H1 (cell line): ENCODE results near the gene LANCL2. TPM values are rescaled to one million over a fixed set of nuclear protein-coding genes. Genes with fewer than 3 reads are reported as not detected.

Source experiments
- CTCF ChIA-PET: fragments of 300-600 bp; sonication (Branson Sonifier 250); formaldehyde crosslinking; loops from one replicate; lab custom pipeline; 2021; ENCODE audit not compliant: partially characterized antibody; lab: Charles Lee
- POLR2A ChIA-PET: fragments of 300-600 bp; sonication (Branson Sonifier 250); formaldehyde crosslinking; loops from one replicate; lab custom pipeline; 2021; ENCODE audit warnings: inconsistent platforms; ENCODE audit not compliant: partially characterized antibody; lab: Charles Lee
- DNase-seq, 2 experiments: peaks; one replicate each; pipeline versions ENCODE4 v3.0.0 to v3.0.0-alpha.2; 2010 to 2022; ENCODE audit warnings: low spot score in 2 of 2, low read depth in 1 of 2, mixed read lengths in 1 of 2
- FAIRE-seq: peaks from 2 replicates; lab custom pipeline; 2011; peaks lifted over from hg19 to GRCh38; lab: Jason Lieb, UNC
- H2AFZ ChIP-seq: 2 replicates; pipeline ENCODE4 v1.8.1; 2012; ENCODE audit warnings: low read length, inconsistent platforms
- H2AK5ac ChIP-seq: 2 replicates; pipeline ENCODE4 v1.6.1; 2013; ENCODE audit warnings: low read depth, low read length
- H2BK120ac ChIP-seq: replicated peaks from 2 replicates; pipeline ENCODE3; 2013; ENCODE audit warnings: low read depth, low read length, inconsistent platforms
- H2BK12ac ChIP-seq: 2 replicates; pipeline ENCODE4 v1.6.1; 2013; ENCODE audit warnings: low read depth, low read length
- H2BK15ac ChIP-seq: 2 replicates; pipeline ENCODE4 v1.6.1; 2013; ENCODE audit warnings: low read length
- H2BK20ac ChIP-seq: 2 replicates; pipeline ENCODE4 v1.6.1; 2013; ENCODE audit warnings: low read length
- H2BK5ac ChIP-seq: 2 replicates; pipeline ENCODE4 v1.6.1; 2013; ENCODE audit warnings: low read depth, low read length
- H3K14ac ChIP-seq: 2 replicates; pipeline ENCODE4 v1.6.1; 2013; ENCODE audit warnings: inconsistent platforms; ENCODE audit not compliant: insufficient read length
- H3K18ac ChIP-seq: 2 replicates; pipeline ENCODE4 v1.6.1; 2013; ENCODE audit warnings: low read length; ENCODE audit errors: extremely low read depth
- H3K23ac ChIP-seq: 2 replicates; pipeline ENCODE4 v1.6.1; 2013; ENCODE audit warnings: inconsistent platforms; ENCODE audit not compliant: insufficient read length
- H3K23me2 ChIP-seq: 2 replicates; pipeline ENCODE4 v1.6.1; 2013; ENCODE audit warnings: low read depth, low read length
- H3K27ac ChIP-seq: 2 replicates; pipeline ENCODE4 v1.6.1; 2011; ENCODE audit warnings: low read depth, low read length, inconsistent platforms
- H3K27me3 ChIP-seq, 4 experiments: replicated peaks in 1 of 4; 1 replicate in 1 of 4; 2 replicates in 3 of 4; pipeline versions ENCODE4 v1.6.1 to v1.8.1; 2011 to 2013; ENCODE audit warnings: low read length in 3 of 4, mild to moderate bottlenecking in 3 of 4, inconsistent platforms in 2 of 4, mixed read lengths in 2 of 4, moderate library complexity in 1 of 4; ENCODE audit not compliant: control insufficient read depth in 3 of 4, insufficient read depth in 3 of 4; ENCODE audit errors: extremely low read depth in 1 of 4
- H3K36me3 ChIP-seq, 4 experiments: 2 replicates each; pipeline versions ENCODE4 v1.6.1 to v1.8.1; 2011 to 2013; ENCODE audit warnings: mild to moderate bottlenecking in 4 of 4, low read length in 3 of 4, moderate library complexity in 2 of 4, control low read depth in 1 of 4, inconsistent platforms in 1 of 4; ENCODE audit not compliant: insufficient read depth in 4 of 4, control insufficient read depth in 2 of 4
- H3K4ac ChIP-seq: replicated peaks from 2 replicates; pipeline ENCODE3; 2013; ENCODE audit warnings: low read length, low read depth, mixed read lengths, inconsistent platforms; ENCODE audit not compliant: insufficient read length
- H3K4me1 ChIP-seq, 4 experiments: replicated peaks in 1 of 4; 1 replicate in 1 of 4; 2 replicates in 3 of 4; pipeline versions ENCODE4 v1.6.1 to v1.8.1; 2011 to 2013; ENCODE audit warnings: low read length in 3 of 4, inconsistent platforms in 2 of 4, mixed read lengths in 1 of 4; ENCODE audit not compliant: insufficient read depth in 4 of 4, control insufficient read depth in 3 of 4
- H3K4me2 ChIP-seq, 2 experiments: 2 replicates each; pipeline versions ENCODE4 v1.6.1 to v1.8.1; 2011 to 2013; ENCODE audit warnings: low read depth in 2 of 2, low read length in 2 of 2, control low read depth in 1 of 2, inconsistent platforms in 1 of 2, mild to moderate bottlenecking in 1 of 2; ENCODE audit not compliant: insufficient read depth in 1 of 2
- H3K4me3 ChIP-seq, 4 experiments: fragments of 200-600, 300-600 bp in 1 of 4; sonication (generic), shearing (Covaris generic), sonication (Bioruptor Twin) in 1 of 4; 2 replicates each; pipeline versions ENCODE4 v1.5.1 to v1.8.1; 2011 to 2016; ENCODE audit warnings: low read length in 4 of 4, low read depth in 3 of 4, control low read depth in 2 of 4, inconsistent platforms in 2 of 4, mild to moderate bottlenecking in 2 of 4, mixed read lengths in 1 of 4, moderate library complexity in 1 of 4; ENCODE audit not compliant: insufficient read depth in 2 of 4; ENCODE audit errors: extremely low read depth in 1 of 4
- H3K56ac ChIP-seq: replicated peaks from 2 replicates; pipeline ENCODE3; 2013; ENCODE audit warnings: low read depth, mild to moderate bottlenecking, mixed read lengths, low read length, inconsistent platforms; ENCODE audit not compliant: insufficient read length
- H3K79me1 ChIP-seq: 2 replicates; pipeline ENCODE4 v1.6.1; 2013; ENCODE audit warnings: low read depth, low read length, control low read depth
- H3K79me2 ChIP-seq, 2 experiments: 2 replicates each; pipeline versions ENCODE4 v1.6.1 to v1.8.1; 2012 to 2013; ENCODE audit warnings: low read length in 2 of 2, mild to moderate bottlenecking in 2 of 2, inconsistent platforms in 1 of 2; ENCODE audit not compliant: insufficient read depth in 2 of 2, control insufficient read depth in 1 of 2
- H3K9ac ChIP-seq, 4 experiments: replicated peaks in 1 of 4; 1 replicate in 1 of 4; 2 replicates in 3 of 4; pipeline versions ENCODE4 v1.6.1 to v1.8.1; 2011 to 2013; ENCODE audit warnings: low read depth in 3 of 4, low read length in 3 of 4, control low read depth in 2 of 4, mild to moderate bottlenecking in 2 of 4, moderate library complexity in 2 of 4, inconsistent platforms in 1 of 4; ENCODE audit errors: extremely low read depth in 1 of 4
- H3K9me3 ChIP-seq, 2 experiments: 2 replicates each; pipeline versions ENCODE4 v1.6.1 to v1.8.1; 2012 to 2013; ENCODE audit warnings: mild to moderate bottlenecking in 2 of 2, moderate library complexity in 2 of 2, control low read depth in 1 of 2, inconsistent platforms in 1 of 2, low read depth in 1 of 2, low read length in 1 of 2, mixed read lengths in 1 of 2; ENCODE audit not compliant: insufficient read depth in 2 of 2
- H4K20me1 ChIP-seq, 2 experiments: replicated peaks in 1 of 2; 2 replicates each; pipeline versions ENCODE3 to v1.8.1; 2011 to 2013; ENCODE audit warnings: inconsistent platforms in 2 of 2, low read length in 2 of 2, mild to moderate bottlenecking in 1 of 2; ENCODE audit not compliant: insufficient read depth in 2 of 2, control insufficient read depth in 1 of 2
- H4K5ac ChIP-seq: 2 replicates; pipeline ENCODE4 v1.6.1; 2013; ENCODE audit warnings: low read length, low read depth, mixed read lengths, inconsistent platforms; ENCODE audit not compliant: insufficient read length
- H4K8ac ChIP-seq: 2 replicates; pipeline ENCODE4 v1.8.0; 2013; ENCODE audit warnings: mild to moderate bottlenecking, moderate library complexity, low read length, inconsistent platforms; ENCODE audit not compliant: insufficient read depth; ENCODE audit errors: extremely low read depth
- H4K91ac ChIP-seq: replicated peaks from 2 replicates; pipeline ENCODE3; 2013; ENCODE audit warnings: low read length, mixed read lengths, inconsistent platforms; ENCODE audit not compliant: insufficient read length
- CEBPB ChIP-seq: IDR thresholded peaks from 2 replicates; pipeline ENCODE4 v1.6.1; 2012; ENCODE audit warnings: low read depth, low read length
- CHD2 ChIP-seq: IDR thresholded peaks from 2 replicates; pipeline ENCODE4 v1.6.1; 2012; ENCODE audit warnings: low read length, improper control_type of control experiment
- KDM5A ChIP-seq: fragments of 200-600 bp; IDR thresholded peaks from 2 replicates; pipeline ENCODE4 v1.7.1; 2012; ENCODE audit warnings: mild to moderate bottlenecking, low read length, inconsistent platforms, mixed read lengths
- MAFK ChIP-seq: IDR thresholded peaks from 2 replicates; pipeline ENCODE4 v1.6.1; 2012; ENCODE audit warnings: low read depth, mild to moderate bottlenecking, improper control_type of control experiment, low read length
- NANOG ChIP-seq: IDR thresholded peaks from 2 replicates; pipeline ENCODE4 v1.6.1; 2011; ENCODE audit warnings: low read length, low read depth, mild to moderate bottlenecking, inconsistent platforms; ENCODE audit not compliant: insufficient read depth, poor library complexity, severe bottlenecking
- POLR2A ChIP-seq, 2 experiments: IDR thresholded peaks; 1 replicate in 1 of 2; 2 replicates in 1 of 2; pipeline ENCODE4 v1.6.1; 2011; ENCODE audit warnings: low read depth in 2 of 2, low read length in 2 of 2, mild to moderate bottlenecking in 2 of 2; ENCODE audit errors: control extremely low read depth in 1 of 2
- POLR2AphosphoS5 ChIP-seq: IDR thresholded peaks from 2 replicates; pipeline ENCODE4 v1.6.1; 2011; ENCODE audit warnings: low read depth, low read length
- RFX5 ChIP-seq: IDR thresholded peaks from 2 replicates; pipeline ENCODE4 v1.6.1; 2011; ENCODE audit warnings: low read depth, low read length, improper control_type of control experiment, borderline replicate concordance
- SIN3A ChIP-seq, 2 experiments: IDR thresholded peaks in 1 of 2; conservative IDR thresholded peaks in 1 of 2; 2 replicates each; pipeline ENCODE4 v1.6.1; 2011 to 2012; ENCODE audit warnings: low read length in 2 of 2, improper control_type of control experiment in 1 of 2, low read depth in 1 of 2, mild to moderate bottlenecking in 1 of 2
- SIRT6 ChIP-seq: IDR thresholded peaks from one replicate; pipeline ENCODE4 v1.7.1; 2012; ENCODE audit warnings: low read length, inconsistent platforms
- SP1 ChIP-seq: IDR thresholded peaks from 2 replicates; pipeline ENCODE4 v1.6.1; 2011; ENCODE audit warnings: low read depth, low read length
- TAF7 ChIP-seq: optimal IDR thresholded peaks from 2 replicates; pipeline ENCODE3; 2011; ENCODE audit warnings: low read depth, mild to moderate bottlenecking, inconsistent platforms, low read length, moderate library complexity, borderline replicate concordance
- YY1 ChIP-seq: IDR thresholded peaks from 2 replicates; pipeline ENCODE4 v1.6.1; 2011; ENCODE audit warnings: low read depth, mild to moderate bottlenecking, low read length
- WGBS, 2 experiments: shearing (Covaris generic) in 1 of 2; methylation state at CpG; one replicate each; pipeline versions ENCODE4 v1.1.6 to v1.1.7; 2013 to 2015; ENCODE audit warnings: low lambda C conversion rate in 2 of 2, mixed read lengths in 2 of 2, inconsistent platforms in 1 of 2, low coverage in 1 of 2, missing lambda C conversion rate in 1 of 2; ENCODE audit not compliant: insufficient replicate concordance in 2 of 2, insufficient coverage in 1 of 2, insufficient read length in 1 of 2; ENCODE audit errors: extremely low coverage in 1 of 2, missing lambda C conversion rate in 1 of 2; 5-methylcytosine and 5-hydroxymethylcytosine counted together
- polyA plus RNA-seq, 7 experiments: library from polyadenylated mRNA; depleted of rRNA in 3 of 7; stranded (reverse) in 5 of 7; unstranded in 2 of 7; fragments of >200 nt in 5 of 7; fragments of 200-250 nt in 2 of 7; gene quantifications; 1 replicate in 5 of 7; 2 replicates in 1 of 7; 4 replicates in 1 of 7; pipeline versions ENCODE4 v1.2.1 to v1.2.3, GENCODE V29; 2011 to 2013; ENCODE audit warnings: missing spikeins in 2 of 7, mixed read lengths in 2 of 7
- total RNA-seq: library from RNA; stranded (reverse); fragmentation: NEBNext Ultra II Directional; extraction: Animal tissue kit (Norgen Biotek cat#: 25700); gene quantifications from 2 replicates; pipeline ENCODE4 v1.2.1, GENCODE V29; 2021
- TF ChIP-seq, protein P1 (sequence below): IDR thresholded peaks from 2 replicates; pipeline ENCODE4 v1.6.1; 2012; ENCODE audit warnings: inconsistent platforms

Gene LANCL2
- total and polyA plus RNA-seq, 2 of the 8 experiments (the other 6 are each of a cell fraction or from before 2014, with no cell fraction given): 9.2 to 9.5 TPM

DNA sequence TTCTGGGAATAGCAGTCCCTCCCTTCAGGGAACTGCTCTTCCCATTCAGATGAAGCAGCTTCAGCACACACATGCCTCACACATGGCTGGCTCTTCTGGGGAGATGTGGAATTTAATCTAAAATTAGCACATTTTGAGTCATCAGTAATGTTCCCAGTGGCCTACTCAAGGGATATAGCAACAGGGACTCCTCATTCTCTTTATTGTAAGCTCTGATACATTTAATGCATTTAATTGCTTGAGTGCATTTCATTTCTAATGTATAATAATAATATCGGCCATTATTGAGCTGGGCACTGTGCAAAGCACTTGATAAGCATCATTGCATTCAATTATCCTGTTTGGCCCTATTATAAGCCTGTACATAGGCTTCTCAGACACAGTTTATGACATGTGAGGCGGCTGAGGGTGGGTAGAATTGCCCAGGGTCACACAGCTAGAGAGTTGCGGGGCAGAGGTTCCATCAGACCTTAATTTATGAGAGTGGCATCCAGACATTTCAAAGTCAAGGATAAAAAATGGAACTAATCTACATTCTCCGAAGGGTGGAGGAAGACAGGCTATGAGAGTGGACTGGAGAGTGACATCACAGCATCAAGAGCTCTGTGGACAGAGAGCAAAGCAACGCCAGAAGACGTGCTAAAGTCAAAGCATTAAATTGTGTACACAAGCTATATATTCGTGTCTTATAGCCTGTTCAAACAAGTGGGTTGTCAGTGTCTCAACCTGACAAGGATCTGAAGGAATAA is 76.8 kb downstream of the LANCL2 start:
- H2AK5ac ChIP-seq: no peak overlapping the region
- H3K56ac ChIP-seq: no peak overlapping the region
- no peak overlapping the region for H3K14ac ChIP-seq
- no peak overlapping the region for H3K27ac ChIP-seq
- H4K91ac ChIP-seq: no peak overlapping the region
- no peak overlapping the region for H3K4me2 ChIP-seq
- POLR2A ChIA-PET: no interaction called here
- no peak overlapping the region for H2BK20ac ChIP-seq
- no peak overlapping the region for H2BK5ac ChIP-seq
- no peak overlapping the region for H3K4me3 ChIP-seq
- no peaks in the 10 kb centered on the region for H3K36me3 ChIP-seq
- no peak overlapping the region for H3K9ac ChIP-seq
- no peak overlapping the region for H3K18ac ChIP-seq
- CTCF ChIA-PET: interaction anchor here (0.9 to 1.9 kb wide), 3 partner anchors 9 to 161 kb away, joined by 4 to 16 read pairs (median 4); no protein-coding TSS in a partner anchor
- H3K9me3 ChIP-seq: no peaks in the 10 kb centered on the region
- no peaks in the 10 kb centered on the region; a peak in 1 of 7 replicates for H3K27me3 ChIP-seq
- H2BK120ac ChIP-seq: no peak overlapping the region
- H4K20me1 ChIP-seq: no peaks in the 10 kb centered on the region
- H2BK15ac ChIP-seq: no peak overlapping the region
- H2BK12ac ChIP-seq: no peak overlapping the region
- no peaks in the 10 kb centered on the region for H3K4me1 ChIP-seq
- H3K79me1 ChIP-seq: no peaks in the 10 kb centered on the region
- no peak overlapping the region for H4K5ac ChIP-seq
- FAIRE-seq: no peak
- H4K8ac ChIP-seq: no peak overlapping the region
- WGBS, 2 experiments: 89% methylated on average over 7 of the region's 7 CpGs; no CpG with 5 or more reads in 1 of the 2 experiments
- H2AFZ ChIP-seq: no peak overlapping the region
- peaks cover 2% of the 10 kb centered on the region; the same call in 1 of the 2 replicates for H3K23me2 ChIP-seq
- H3K4ac ChIP-seq: no peak overlapping the region
- H3K79me2 ChIP-seq: no peaks in the 10 kb centered on the region
- no peak overlapping the region for H3K23ac ChIP-seq
- DNase-seq: no peak
- TF ChIP-seq, protein P1, sequence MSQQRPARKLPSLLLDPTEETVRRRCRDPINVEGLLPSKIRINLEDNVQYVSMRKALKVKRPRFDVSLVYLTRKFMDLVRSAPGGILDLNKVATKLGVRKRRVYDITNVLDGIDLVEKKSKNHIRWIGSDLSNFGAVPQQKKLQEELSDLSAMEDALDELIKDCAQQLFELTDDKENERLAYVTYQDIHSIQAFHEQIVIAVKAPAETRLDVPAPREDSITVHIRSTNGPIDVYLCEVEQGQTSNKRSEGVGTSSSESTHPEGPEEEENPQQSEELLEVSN: no peak
- TF ChIP-seq MAFK (no peak), KDM5A (no peak), SIN3A (conservative IDR thresholded peaks at IDR 0.05 in 1 of 2, IDR thresholded peaks at IDR 0.05 in 1 of 2; ENCODE audit: low read depth in 1 of 2, low read length in 2 of 2) (no peak), SP1 (no peak), CEBPB (no peak), SIRT6 (no peak), CHD2 (no peak), POLR2AphosphoS5 (no peak), RFX5 (no peak), YY1 (no peak), TAF7 (no peak), NANOG (no peak), POLR2A (IDR thresholded peaks at IDR 0.05; ENCODE audit: control extremely low read depth in 1 of 2, low read depth in 2 of 2, low read length in 2 of 2) (no peak)
